ENCODE measurements around the gene ZBTB42.

Gene ZBTB42

GRCh38 chr14:104775073-104775489 is 25.8 kb upstream of the ZBTB42 start:
- Mint-ChIP-seq H3K27ac (no peak overlapping the region), H3K36me3 (ENCODE audit: low read depth) (peaks cover 28% of the 10 kb centered on the region), H3K27me3 (no peaks in the 10 kb centered on the region), H3K4me3 (no peak overlapping the region), H3K9me3 (no peaks in the 10 kb centered on the region), H3K4me1 (peaks cover 2% of the 10 kb centered on the region)
- DNase-seq (no peak), ATAC-seq (no peak)

- DNase-seq (no peak), ATAC-seq (no peak)
- Mint-ChIP-seq H3K36me3 (ENCODE audit: low read depth) (peaks cover 18% of the 10 kb centered on the region), H3K27ac (no peak overlapping the region), H3K9me3 (no peaks in the 10 kb centered on the region), H3K4me1 (no peaks in the 10 kb centered on the region), H3K4me3 (no peak overlapping the region), H3K27me3 (no peaks in the 10 kb centered on the region)
These were observed 24.4 kb upstream of the ZBTB42 start for GRCh38 chr14:104776481-104776880.

- H3K4me1 Mint-ChIP-seq, result no peaks in the 10 kb centered on the region
- no peak for ATAC-seq
- H3K36me3 Mint-ChIP-seq (ENCODE audit: low read depth), result peaks cover 11% of the 10 kb centered on the region
- peak overlapping the region; percentile 22 for H3K27ac Mint-ChIP-seq
- no peak for DNase-seq
- H3K27me3 Mint-ChIP-seq, result no peaks in the 10 kb centered on the region
- no peaks in the 10 kb centered on the region for H3K9me3 Mint-ChIP-seq
- no peak overlapping the region for H3K4me3 Mint-ChIP-seq
These were observed 23.7 kb upstream of the ZBTB42 start for GRCh38 chr14:104776961-104777807.

GRCh38 chr14:104777808-104778249 is 23.1 kb upstream of the ZBTB42 start:
- DNase-seq, result no peak
- no peak overlapping the region for H3K27ac Mint-ChIP-seq
- peaks cover 5% of the 10 kb centered on the region for H3K36me3 Mint-ChIP-seq (ENCODE audit: low read depth)
- no peaks in the 10 kb centered on the region for H3K4me1 Mint-ChIP-seq
- H3K9me3 Mint-ChIP-seq, result no peaks in the 10 kb centered on the region
- no peaks in the 10 kb centered on the region for H3K27me3 Mint-ChIP-seq
- H3K4me3 Mint-ChIP-seq, result no peak overlapping the region
- no peak for ATAC-seq

- Mint-ChIP-seq H3K36me3 (ENCODE audit: low read depth) (peaks cover 4% of the 10 kb centered on the region), H3K27me3 (no peaks in the 10 kb centered on the region), H3K27ac (no peak overlapping the region), H3K4me1 (no peaks in the 10 kb centered on the region), H3K4me3 (no peak overlapping the region), H3K9me3 (no peaks in the 10 kb centered on the region)
- no peak for DNase-seq
- no peak for ATAC-seq
These were observed 22.1 kb upstream of the ZBTB42 start for GRCh38 chr14:104778694-104779331.

GRCh38 chr14:104779776-104780512 is 21.0 kb upstream of the ZBTB42 start:
- no peaks in the 10 kb centered on the region for H3K9me3 Mint-ChIP-seq
- peaks cover 4% of the 10 kb centered on the region for H3K36me3 Mint-ChIP-seq (ENCODE audit: low read depth)
- H3K27me3 Mint-ChIP-seq, result no peaks in the 10 kb centered on the region
- no peak overlapping the region for H3K4me3 Mint-ChIP-seq
- no peak overlapping the region for H3K27ac Mint-ChIP-seq
- DNase-seq (no peak), ATAC-seq (no peak)
- no peaks in the 10 kb centered on the region for H3K4me1 Mint-ChIP-seq

- no peak overlapping the region for H3K27ac Mint-ChIP-seq
- peaks cover 3% of the 10 kb centered on the region for H3K4me1 Mint-ChIP-seq
- ATAC-seq (no peak), DNase-seq (no peak)
- no peaks in the 10 kb centered on the region for H3K9me3 Mint-ChIP-seq
- H3K4me3 Mint-ChIP-seq, result no peak overlapping the region
- peaks cover 4% of the 10 kb centered on the region for H3K36me3 Mint-ChIP-seq (ENCODE audit: low read depth)
- no peaks in the 10 kb centered on the region for H3K27me3 Mint-ChIP-seq
These were observed 20.3 kb upstream of the ZBTB42 start for GRCh38 chr14:104780513-104781030.

- no peaks in the 10 kb centered on the region for H3K9me3 Mint-ChIP-seq
- H3K4me1 Mint-ChIP-seq, result peaks cover 3% of the 10 kb centered on the region
- H3K36me3 Mint-ChIP-seq (ENCODE audit: low read depth), result peaks cover 4% of the 10 kb centered on the region
- H3K4me3 Mint-ChIP-seq, result no peak overlapping the region
- no peak overlapping the region for H3K27ac Mint-ChIP-seq
- DNase-seq, result no peak
- H3K27me3 Mint-ChIP-seq, result no peaks in the 10 kb centered on the region
- ATAC-seq, result no peak
These were observed 19.4 kb upstream of the ZBTB42 start for GRCh38 chr14:104781271-104782077.

GRCh38 chr14:104782086-104782807 is 18.7 kb upstream of the ZBTB42 start:
- Mint-ChIP-seq H3K4me1 (peaks cover 5% of the 10 kb centered on the region), H3K9me3 (no peaks in the 10 kb centered on the region)

GRCh38 chr14:104782808-104783139 is 18.1 kb upstream of the ZBTB42 start:
- Mint-ChIP-seq H3K9me3 (no peaks in the 10 kb centered on the region), H3K36me3 (ENCODE audit: low read depth) (no peaks in the 10 kb centered on the region), H3K4me1 (peaks cover 8% of the 10 kb centered on the region), H3K27ac (no peak overlapping the region), H3K27me3 (no peaks in the 10 kb centered on the region), H3K4me3 (no peak overlapping the region)
- DNase-seq, result no peak
- no peak for ATAC-seq

More at GRCh38 chr14:104782086-104782807, 18.7 kb upstream of the ZBTB42 start:
- ATAC-seq, result no peak
- no peaks in the 10 kb centered on the region for H3K36me3 Mint-ChIP-seq (ENCODE audit: low read depth)
- H3K27me3 Mint-ChIP-seq, result no peaks in the 10 kb centered on the region
- no peak overlapping the region for H3K27ac Mint-ChIP-seq
- no peak overlapping the region for H3K4me3 Mint-ChIP-seq
- no peak for DNase-seq

- Mint-ChIP-seq H3K27ac (no peak overlapping the region), H3K4me1 (peaks cover 11% of the 10 kb centered on the region), H3K27me3 (no peaks in the 10 kb centered on the region), H3K36me3 (ENCODE audit: low read depth) (no peaks in the 10 kb centered on the region), H3K4me3 (no peak overlapping the region), H3K9me3 (no peaks in the 10 kb centered on the region)
- ATAC-seq (no peak), DNase-seq (no peak)
These were observed 17.2 kb upstream of the ZBTB42 start for GRCh38 chr14:104783484-104784217.

GRCh38 chr14:104784218-104784568 is 16.7 kb upstream of the ZBTB42 start:
- Mint-ChIP-seq H3K4me1 (peaks cover 11% of the 10 kb centered on the region), H3K27me3 (no peaks in the 10 kb centered on the region), H3K4me3 (no peak overlapping the region), H3K27ac (no peak overlapping the region), H3K36me3 (ENCODE audit: low read depth) (no peaks in the 10 kb centered on the region), H3K9me3 (no peaks in the 10 kb centered on the region)
- DNase-seq, result no peak
- ATAC-seq, result no peak

All from activated naive CD8-positive, alpha-beta T cell treated with anti-CD3 and anti-CD28 coated beads, Interleukin-2, amount 50 U/mL, for 24 hours (primary cell).